Cardiac fibroblast (primary cell): ENCODE measurements around the gene APBB1.
A peak's percentile ranks its signal among the peaks of the same experiment; 100 is the strongest.

Experiments used
- DNase-seq, 2 donors: peaks; one replicate each; pipeline versions ENCODE4 v3.0.0 to v3.0.0-alpha.2; 2010; ENCODE audit warnings: low read depth in 2 of 2
- H3K4me3 ChIP-seq, 2 donors: replicated peaks in 1 of 2; 1 replicate in 1 of 2; 2 replicates in 1 of 2; pipeline ENCODE4 v1.5.1; 2011; ENCODE audit warnings: low read depth in 2 of 2, low read length in 2 of 2, mild to moderate bottlenecking in 2 of 2, moderate library complexity in 1 of 2
- TF ChIP-seq, protein P1 (sequence below): IDR thresholded peaks from one replicate; pipeline ENCODE4 v1.5.1; 2011; ENCODE audit warnings: low read depth, mild to moderate bottlenecking, low read length, inconsistent platforms

Gene APBB1

GRCh38 chr11:6419009-6419631 is at the start of gene APBB1:
APBB1 (minus strand) TSS chr11:6419094; CDS start chr11:6411347, 7,747 bp downstream.
- TF ChIP-seq, protein P1, sequence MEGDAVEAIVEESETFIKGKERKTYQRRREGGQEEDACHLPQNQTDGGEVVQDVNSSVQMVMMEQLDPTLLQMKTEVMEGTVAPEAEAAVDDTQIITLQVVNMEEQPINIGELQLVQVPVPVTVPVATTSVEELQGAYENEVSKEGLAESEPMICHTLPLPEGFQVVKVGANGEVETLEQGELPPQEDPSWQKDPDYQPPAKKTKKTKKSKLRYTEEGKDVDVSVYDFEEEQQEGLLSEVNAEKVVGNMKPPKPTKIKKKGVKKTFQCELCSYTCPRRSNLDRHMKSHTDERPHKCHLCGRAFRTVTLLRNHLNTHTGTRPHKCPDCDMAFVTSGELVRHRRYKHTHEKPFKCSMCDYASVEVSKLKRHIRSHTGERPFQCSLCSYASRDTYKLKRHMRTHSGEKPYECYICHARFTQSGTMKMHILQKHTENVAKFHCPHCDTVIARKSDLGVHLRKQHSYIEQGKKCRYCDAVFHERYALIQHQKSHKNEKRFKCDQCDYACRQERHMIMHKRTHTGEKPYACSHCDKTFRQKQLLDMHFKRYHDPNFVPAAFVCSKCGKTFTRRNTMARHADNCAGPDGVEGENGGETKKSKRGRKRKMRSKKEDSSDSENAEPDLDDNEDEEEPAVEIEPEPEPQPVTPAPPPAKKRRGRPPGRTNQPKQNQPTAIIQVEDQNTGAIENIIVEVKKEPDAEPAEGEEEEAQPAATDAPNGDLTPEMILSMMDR, result peak; percentile 24
- peak; percentile 46 to 52 for DNase-seq
- peak within 1 kb of the TSS; percentile 74 to 80 for H3K4me3 ChIP-seq

GRCh38 chr11:6459099-6459450 is 40.2 kb upstream of the APBB1 start:
- no peak for DNase-seq
- TF ChIP-seq, protein P1, result no peak
- H3K4me3 ChIP-seq, result no peak overlapping the region

DNA sequence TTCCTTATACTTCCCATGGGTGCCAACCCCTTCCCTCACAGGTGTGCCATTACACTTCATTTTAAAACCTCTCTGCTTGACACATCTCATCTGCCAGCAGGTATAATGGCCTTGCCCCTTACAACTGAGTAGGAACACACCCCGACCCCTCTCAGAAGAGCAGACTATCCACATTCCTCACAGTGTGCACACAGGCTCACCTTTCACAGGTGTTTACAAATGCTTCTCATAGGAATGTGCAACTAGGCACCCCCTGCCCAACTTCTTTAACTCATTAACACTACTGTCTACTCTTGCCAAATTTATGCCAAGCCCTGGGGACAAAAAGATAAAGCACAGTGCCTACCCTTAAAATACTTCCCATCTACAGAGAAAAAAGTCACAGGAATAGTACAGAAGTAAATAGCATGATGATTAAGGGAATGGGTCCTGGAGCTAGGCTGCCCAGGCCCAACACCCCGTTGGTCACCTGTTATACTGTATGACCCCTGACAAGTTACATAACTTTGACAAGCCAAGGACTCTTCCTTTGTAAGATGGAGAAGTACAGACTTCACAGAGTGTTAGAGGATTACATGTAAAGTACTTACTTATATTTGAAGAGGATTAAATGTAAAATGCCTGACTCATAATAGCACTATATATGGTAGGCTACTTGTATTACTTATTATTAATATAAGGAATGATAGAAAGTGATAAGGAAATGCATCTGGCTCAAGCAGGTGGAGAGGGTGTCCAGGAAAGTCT is 39.6 kb upstream of the APBB1 start:
- no peak overlapping the region for H3K4me3 ChIP-seq
- no peak for DNase-seq
- TF ChIP-seq, protein P1, result no peak

DNA sequence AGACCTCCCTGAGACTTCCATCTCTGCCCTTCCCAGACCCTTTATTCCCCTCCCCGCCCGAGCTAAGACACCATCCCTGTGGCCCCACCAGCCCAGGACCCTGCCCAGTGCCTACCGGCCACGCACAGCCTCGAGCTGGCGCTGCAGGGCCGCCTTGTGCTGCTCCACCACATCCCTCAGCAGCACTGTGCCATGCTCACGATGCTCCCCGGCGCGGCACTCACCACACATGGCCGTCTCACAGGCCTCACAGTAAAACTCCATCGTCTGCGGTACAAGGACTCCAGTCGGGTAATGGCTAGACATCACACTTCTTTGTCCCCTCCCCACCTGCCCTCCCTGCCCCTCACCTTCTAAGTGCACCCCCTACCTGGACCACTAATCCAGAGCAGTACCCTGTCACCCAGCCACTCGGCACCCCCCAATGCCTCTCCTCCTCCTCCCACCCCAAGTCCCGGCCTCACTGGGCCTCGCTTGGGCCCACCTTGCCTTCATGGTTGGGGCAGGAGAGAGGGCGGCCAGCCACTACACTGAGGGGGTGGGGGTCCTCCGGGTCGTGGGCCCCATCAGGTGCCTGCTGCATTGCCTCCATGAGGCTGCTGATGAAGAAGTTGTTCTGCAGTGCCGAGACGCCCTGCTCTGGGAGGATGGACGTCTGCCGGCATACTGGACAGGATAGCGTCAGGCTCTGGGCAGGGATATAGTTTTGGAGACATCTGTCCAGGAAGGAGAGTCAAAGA is 38.9 kb upstream of the APBB1 start:
- no peak for DNase-seq
- H3K4me3 ChIP-seq, result no peak overlapping the region

GRCh38 chr11:6456361-6457073 is 37.6 kb upstream of the APBB1 start:
- TF ChIP-seq, protein P1, result no peak
- no peak overlapping the region for H3K4me3 ChIP-seq
- no peak for DNase-seq

More for the DNA sequence above, 38.9 kb upstream of the APBB1 start:
- TF ChIP-seq, protein P1, result no peak

- DNase-seq, result no peak
- H3K4me3 ChIP-seq, result no peak overlapping the region
- TF ChIP-seq, protein P1, result no peak
These were observed 36.2 kb upstream of the APBB1 start for GRCh38 chr11:6455070-6455469.
